ENCODE measurements around the gene SEPTIN10. TPM values are rescaled to one million over a fixed set of nuclear protein-coding genes. Genes with fewer than 3 reads are reported as not detected.

The SEPTIN10 gene
- total RNA-seq, 1 experiment from 2014 or later, result 100.0 TPM

- ATAC-seq (no peak), DNase-seq (ENCODE audit: low read depth, low spot score) (no peak)
- in situ Hi-C loops (cut with HindIII; ENCODE audit: low pct_unique_long_range_greater_than_20kb, low sequenced_read_pairs) (no loop called here), intact Hi-C loops (cut with micrococcal nuclease; ENCODE audit: unreplicated experiment) (no loop called here)
- TF ChIP-seq, protein P1, sequence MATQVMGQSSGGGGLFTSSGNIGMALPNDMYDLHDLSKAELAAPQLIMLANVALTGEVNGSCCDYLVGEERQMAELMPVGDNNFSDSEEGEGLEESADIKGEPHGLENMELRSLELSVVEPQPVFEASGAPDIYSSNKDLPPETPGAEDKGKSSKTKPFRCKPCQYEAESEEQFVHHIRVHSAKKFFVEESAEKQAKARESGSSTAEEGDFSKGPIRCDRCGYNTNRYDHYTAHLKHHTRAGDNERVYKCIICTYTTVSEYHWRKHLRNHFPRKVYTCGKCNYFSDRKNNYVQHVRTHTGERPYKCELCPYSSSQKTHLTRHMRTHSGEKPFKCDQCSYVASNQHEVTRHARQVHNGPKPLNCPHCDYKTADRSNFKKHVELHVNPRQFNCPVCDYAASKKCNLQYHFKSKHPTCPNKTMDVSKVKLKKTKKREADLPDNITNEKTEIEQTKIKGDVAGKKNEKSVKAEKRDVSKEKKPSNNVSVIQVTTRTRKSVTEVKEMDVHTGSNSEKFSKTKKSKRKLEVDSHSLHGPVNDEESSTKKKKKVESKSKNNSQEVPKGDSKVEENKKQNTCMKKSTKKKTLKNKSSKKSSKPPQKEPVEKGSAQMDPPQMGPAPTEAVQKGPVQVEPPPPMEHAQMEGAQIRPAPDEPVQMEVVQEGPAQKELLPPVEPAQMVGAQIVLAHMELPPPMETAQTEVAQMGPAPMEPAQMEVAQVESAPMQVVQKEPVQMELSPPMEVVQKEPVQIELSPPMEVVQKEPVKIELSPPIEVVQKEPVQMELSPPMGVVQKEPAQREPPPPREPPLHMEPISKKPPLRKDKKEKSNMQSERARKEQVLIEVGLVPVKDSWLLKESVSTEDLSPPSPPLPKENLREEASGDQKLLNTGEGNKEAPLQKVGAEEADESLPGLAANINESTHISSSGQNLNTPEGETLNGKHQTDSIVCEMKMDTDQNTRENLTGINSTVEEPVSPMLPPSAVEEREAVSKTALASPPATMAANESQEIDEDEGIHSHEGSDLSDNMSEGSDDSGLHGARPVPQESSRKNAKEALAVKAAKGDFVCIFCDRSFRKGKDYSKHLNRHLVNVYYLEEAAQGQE (IDR thresholded peaks at IDR 0.05; ENCODE audit: insufficient read depth in 1 of 2, low read depth in 2 of 2, low read length in 1 of 2), result no peak
- TF ChIP-seq CTCF (IDR thresholded peaks at IDR 0.05), result no peak
- Histone ChIP-seq H3K27ac (ENCODE audit: low read length) (no peak overlapping the region), H3K4me3 (ENCODE audit: low read depth in 2 of 2, low read length in 2 of 2) (no peak overlapping the region), H3K36me3 (ENCODE audit: control insufficient read depth, insufficient read depth, low read length) (no peaks in the 10 kb centered on the region), H3K4me1 (ENCODE audit: control insufficient read depth, insufficient read depth, low read length) (peaks cover 6% of the 10 kb centered on the region), H3K27me3 (ENCODE audit: control insufficient read depth, insufficient read depth, low read length) (no peaks in the 10 kb centered on the region), H3K9me3 (ENCODE audit: control insufficient read depth, insufficient read depth, low read depth, low read length) (no peaks in the 10 kb centered on the region)
- CTCF ChIA-PET, result no interaction called here
- BruUV-seq (replicated peaks), result no TSS peak
- POLR2A ChIA-PET, result no interaction called here
Observed at GRCh38 chr2:109514857-109515256, 98.9 kb downstream of the SEPTIN10 start.

DNA sequence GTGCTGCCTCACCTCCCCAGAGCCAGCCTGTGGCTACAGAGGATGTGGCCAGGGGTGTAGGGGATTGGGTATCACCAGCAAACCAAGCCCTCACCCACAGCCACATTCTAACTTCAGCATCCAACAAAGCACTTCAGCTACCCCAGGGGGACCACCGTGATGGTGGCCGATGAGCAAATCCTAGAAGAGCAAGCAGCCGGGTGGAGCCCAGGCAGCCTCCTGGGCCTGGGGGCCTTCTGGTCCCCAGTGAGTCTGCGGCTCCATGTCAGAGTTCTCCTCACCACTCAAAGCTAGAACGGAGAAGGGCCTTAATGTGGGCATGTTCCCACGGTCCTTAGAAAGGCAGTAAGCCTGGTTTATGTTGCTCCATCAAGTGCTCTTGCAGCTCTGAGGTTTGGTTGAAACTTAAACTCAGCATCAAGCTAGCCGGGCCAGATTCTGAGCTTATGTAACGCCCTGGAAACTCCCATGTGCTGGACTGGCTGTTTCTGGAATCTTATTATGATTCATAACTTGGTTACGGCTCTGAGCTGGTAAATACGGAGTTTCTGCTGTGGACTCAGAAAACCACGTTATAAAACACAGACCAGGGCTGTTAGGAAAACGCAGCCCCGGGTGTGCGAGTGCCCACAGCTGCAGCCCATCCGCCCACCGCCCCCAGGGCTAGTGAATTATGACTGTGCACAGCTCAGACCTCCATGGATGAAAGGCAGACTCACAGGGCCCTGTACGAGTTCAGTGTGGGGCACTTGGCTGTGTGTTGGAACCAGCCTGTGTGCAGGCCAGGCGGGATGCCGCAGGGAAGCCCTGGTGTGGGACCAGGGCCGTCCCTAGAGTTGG, 99.8 kb downstream of the SEPTIN10 start:
- peak; percentile 16; the same call in 1 of the 2 replicates for ATAC-seq

More for the DNA sequence above, 99.8 kb downstream of the SEPTIN10 start:
- ChIA-PET CTCF (no interaction called here), POLR2A (no interaction called here)
- TF ChIP-seq SIN3A (IDR thresholded peaks at IDR 0.05; ENCODE audit: borderline replicate concordance, insufficient read depth, low read depth, low read length) (no peak), POLR2AphosphoS5 (IDR thresholded peaks at IDR 0.05; ENCODE audit: low read depth, low read length) (no peak), TCF7L2 (IDR thresholded peaks at IDR 0.05; ENCODE audit: low read depth, low read length) (no peak), CTCF (IDR thresholded peaks at IDR 0.05) (no peak)
- TF ChIP-seq, protein P1 (IDR thresholded peaks at IDR 0.05; ENCODE audit: insufficient read depth in 1 of 2, low read depth in 2 of 2, low read length in 1 of 2), result no peak
- BruUV-seq (replicated peaks), result no TSS peak
- H3K4me3 ChIP-seq (ENCODE audit: low read depth in 2 of 2, low read length in 2 of 2), result no peak overlapping the region
- in situ Hi-C loops (cut with HindIII; ENCODE audit: low pct_unique_long_range_greater_than_20kb, low sequenced_read_pairs), result no loop called here
- H3K4me1 ChIP-seq (ENCODE audit: control insufficient read depth, insufficient read depth, low read length), result peaks cover 6% of the 10 kb centered on the region
- H3K27ac ChIP-seq (ENCODE audit: low read length), result no peak overlapping the region
- no peaks in the 10 kb centered on the region for H3K9me3 ChIP-seq (ENCODE audit: control insufficient read depth, insufficient read depth, low read depth, low read length)
- no peak for DNase-seq (ENCODE audit: low read depth, low spot score)
- H3K36me3 ChIP-seq (ENCODE audit: control insufficient read depth, insufficient read depth, low read length), result no peaks in the 10 kb centered on the region
- intact Hi-C loops (cut with micrococcal nuclease; ENCODE audit: unreplicated experiment), result no loop called here
- H3K27me3 ChIP-seq (ENCODE audit: control insufficient read depth, insufficient read depth, low read length), result no peaks in the 10 kb centered on the region
